ENCODE data around the gene ELOVL6. TPM values are rescaled to one million over a fixed set of nuclear protein-coding genes. Genes with fewer than 3 reads are reported as not detected.

Gene ELOVL6
- total and polyA plus RNA-seq, 2 of the 4 experiments (the other 2 are of a cell fraction), result 17.9 to 19.0 TPM

- TF ChIP-seq MAZ (IDR thresholded peaks at IDR 0.05; ENCODE audit: borderline replicate concordance, low read depth, low read length) (no peak), RCOR1 (IDR thresholded peaks at IDR 0.05; ENCODE audit: insufficient replicate concordance, low read length) (no peak), CHD1 (IDR thresholded peaks at IDR 0.05; ENCODE audit: low read depth, low read length) (no peak), MAFK (IDR thresholded peaks at IDR 0.05; ENCODE audit: low read depth, low read length) (no peak), RAD21 (IDR thresholded peaks at IDR 0.05; ENCODE audit: low read length) (no peak; the same call in 1 of the 2 replicates), MXI1 (IDR thresholded peaks at IDR 0.05; ENCODE audit: borderline replicate concordance, low read depth, low read length) (peak; percentile 81; the same call in 1 of the 2 replicates)
Observed at GRCh38 chr4:110198435-110199416, at the start of gene ELOVL6 (continued).
